ENCODE results near the gene GGCT.
"Not testable (repeated sequence)": the region's sequence is repeated elsewhere in the genome, so short reads cannot be mapped to it uniquely, and the experiment has no call there.

Gene GGCT

DNA sequence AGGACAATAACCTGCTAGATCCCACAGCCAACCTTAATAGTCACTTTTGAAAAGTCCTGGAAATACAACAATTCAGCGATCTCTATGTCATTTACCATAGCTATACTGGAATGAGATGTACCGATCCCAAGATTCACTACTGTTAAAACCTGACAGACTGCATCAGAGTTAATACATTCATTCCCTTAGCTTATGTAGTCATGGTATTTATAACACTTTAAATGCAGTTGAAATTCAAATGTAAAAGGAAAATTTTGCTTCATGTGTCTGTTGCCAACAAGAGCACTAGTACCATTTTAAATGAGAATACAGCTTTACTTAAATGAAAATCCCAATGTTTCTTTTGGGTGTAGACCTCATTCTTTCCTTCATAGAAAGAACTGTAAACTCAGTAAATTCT, 11.1 kb upstream of the GGCT start:
- no peak for DNase-seq (ENCODE audit: low read depth)

DNA sequence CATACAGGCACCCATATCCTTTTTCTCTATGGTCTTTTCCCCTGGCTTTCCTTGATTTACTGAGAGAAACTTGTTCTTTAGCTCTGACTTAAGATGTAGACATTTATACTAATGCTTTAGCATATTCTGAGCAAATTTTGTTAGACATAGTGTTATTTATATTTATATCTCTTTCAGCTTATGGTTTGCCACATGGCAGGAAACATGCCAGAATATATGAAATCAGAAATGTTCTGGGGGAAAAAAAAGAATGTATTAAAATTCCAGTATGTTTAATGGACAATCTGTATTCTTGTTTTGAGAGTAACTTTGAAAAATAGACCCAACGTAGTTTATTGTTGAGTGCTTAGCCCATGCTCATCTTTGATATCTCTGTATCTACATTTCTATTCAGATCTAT, 10.1 kb upstream of the GGCT start:
- no peak for DNase-seq (ENCODE audit: low read depth)

DNA sequence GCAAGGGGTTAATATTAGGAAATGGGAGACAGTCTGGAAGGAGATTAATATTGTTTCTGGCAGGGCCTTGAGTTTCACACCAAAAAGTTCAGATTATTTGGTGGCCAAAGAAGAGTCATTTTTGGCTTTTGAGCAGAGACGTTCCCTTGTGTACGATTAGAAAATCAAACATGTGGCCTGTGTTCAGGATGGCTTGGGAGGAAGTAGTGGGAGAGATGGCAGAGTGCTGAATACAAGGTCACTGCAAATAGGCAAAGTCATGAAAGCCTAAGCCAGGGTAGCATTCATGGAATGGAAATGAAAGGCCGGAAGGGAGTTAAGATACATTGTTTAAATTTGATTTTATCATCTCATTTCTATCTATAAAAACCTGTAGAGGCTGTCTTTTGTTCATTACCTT, 9.5 kb upstream of the GGCT start:
- no peak for DNase-seq (ENCODE audit: low read depth)

DNA sequence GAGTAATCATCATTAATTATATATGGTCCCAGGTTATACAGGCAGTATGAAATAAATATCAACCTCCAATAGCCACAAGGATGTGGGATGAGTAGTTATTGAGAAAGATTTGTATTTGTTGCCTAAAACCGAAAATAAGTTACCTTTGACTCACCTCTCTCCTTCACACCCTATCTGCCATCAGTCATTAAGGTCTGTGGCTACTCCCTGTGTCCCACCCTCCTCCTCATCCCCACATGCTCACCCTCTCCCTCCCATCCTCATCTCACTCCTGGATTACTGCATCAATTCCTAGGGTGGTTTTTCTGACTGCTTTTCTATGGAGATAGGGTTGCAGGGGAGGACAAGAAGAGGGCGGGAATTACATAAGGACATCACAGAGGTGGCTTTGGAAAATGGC, 9.1 kb upstream of the GGCT start:
- DNase-seq (ENCODE audit: low read depth), result no peak

DNA sequence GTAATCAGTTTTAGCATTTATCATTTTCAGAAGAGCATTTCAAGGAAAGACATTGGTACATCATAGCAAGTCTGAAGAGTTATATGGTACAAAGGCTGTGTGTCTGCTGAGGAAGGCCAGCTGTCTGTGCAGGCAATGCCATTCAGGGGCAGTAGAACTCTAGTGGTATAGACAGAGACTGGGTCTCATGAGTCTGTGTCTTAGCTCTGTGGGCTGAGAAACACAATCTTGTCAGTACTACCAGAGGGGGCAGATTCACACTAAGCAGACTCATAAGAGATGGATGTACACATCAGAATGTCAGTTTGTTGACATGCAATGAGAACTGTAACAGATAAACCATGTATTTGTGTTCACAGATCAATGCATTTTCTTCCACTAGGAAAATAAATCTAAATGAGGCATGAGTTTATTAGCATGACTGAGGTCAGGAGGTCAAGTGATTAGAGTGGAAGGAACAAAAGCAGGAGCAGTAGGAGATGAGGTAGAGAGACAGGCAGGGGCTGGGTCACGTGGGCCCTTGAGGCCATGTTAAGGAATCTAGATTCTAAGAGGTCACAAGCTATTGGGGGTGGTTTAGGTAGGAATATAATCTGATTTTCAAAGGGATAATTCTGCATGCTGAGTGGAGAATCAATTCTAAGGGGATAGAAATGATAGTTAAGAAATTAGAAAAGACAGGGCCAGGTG, 7.5 kb upstream of the GGCT start:
- DNase-seq (ENCODE audit: low read depth), result no peak

DNA sequence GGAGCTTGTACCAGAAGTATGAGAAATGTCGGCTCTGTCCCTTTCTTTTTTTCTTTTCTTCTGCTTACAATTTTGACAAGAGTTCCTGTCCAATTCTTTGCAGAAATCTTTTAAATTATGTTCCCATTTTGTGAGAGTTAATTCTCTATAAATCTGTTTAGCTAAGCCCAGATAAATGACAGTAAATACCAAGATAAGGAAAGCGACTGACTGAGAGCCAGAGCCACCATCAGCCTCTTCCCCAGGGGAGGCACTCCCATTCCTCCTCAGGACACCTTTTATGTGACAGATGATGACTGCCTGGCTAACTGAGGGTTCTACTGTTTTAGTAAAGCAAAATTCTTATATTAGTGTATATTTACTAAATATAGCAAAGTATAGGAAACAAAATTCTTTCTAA, 6.9 kb upstream of the GGCT start:
- no peak for DNase-seq (ENCODE audit: low read depth)

DNA sequence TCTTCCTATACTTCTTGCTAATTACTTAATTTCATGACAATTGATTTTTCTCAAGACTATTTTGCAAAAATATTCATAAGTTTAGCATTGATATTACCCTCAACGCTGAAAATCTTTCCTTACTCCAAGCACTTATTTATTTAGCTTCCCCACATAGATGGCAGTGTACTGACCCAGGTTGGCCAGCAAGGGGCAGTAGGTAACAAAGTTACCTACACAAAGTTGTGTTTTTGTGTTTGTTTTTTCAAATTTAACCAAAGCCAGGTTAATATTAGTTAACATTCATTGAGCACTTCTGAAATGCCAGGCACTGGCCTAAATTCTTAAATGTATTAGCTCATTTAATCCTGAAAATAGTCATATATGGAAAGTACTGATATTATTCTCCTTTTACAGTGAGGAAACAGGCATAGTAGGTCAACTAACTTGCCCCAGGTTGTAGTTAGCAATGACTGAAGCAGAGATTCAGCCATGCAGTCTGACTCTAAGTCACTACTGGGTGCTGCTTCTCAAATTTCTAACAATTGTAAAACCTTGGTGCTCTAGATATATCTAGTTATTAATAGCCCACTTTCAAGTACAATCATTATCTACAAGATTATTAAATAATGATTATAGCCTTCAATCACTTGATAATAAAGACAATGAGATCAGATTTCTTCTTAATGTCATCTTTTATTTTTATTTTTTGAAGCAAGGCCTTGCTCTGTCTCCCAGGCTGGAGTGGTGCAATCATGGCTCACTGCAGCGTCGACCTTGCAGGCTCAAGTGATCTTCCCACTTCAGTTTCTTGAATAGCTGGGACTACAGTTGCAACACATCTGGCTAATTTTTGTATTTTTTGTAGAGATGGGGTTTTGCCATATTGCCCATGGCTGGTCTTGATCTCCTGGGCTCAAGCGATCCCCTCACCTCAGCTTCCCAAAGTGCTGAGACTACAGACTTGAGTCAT, 5.8 kb upstream of the GGCT start:
- no peak for DNase-seq (ENCODE audit: low read depth)

DNA sequence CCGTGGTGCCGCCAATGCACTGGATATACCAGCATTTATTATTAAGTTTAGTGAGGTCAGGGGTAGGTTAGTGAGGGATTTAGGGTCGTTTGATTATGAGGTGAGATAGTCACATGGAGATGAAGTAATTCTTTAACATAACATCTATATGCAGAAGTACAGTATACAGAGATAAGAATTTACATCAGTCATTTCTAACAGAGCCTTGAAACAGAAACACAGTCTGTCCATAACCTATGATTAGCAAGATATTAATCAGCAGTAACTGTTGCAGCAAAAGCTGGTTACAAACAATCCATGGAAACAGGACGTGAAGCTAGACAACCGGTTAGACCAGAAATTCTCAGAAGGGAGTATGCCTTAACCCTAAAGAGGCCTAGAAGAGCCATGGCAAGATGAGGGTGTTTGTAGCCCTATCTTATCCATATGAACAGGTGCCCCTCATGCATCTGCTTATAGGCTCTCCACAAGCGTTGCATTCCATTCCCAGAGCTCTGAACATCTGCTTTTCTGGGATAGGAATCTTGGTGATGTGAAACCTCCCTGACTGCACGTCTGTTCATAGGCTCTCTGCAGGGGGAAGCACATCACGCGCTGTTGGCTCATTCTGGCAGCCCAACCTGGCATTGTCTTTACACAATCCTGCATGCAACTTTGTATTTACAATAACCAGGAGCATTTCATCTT, 4.7 kb upstream of the GGCT start:
- not testable (repeated sequence) for DNase-seq (ENCODE audit: low read depth)

DNA sequence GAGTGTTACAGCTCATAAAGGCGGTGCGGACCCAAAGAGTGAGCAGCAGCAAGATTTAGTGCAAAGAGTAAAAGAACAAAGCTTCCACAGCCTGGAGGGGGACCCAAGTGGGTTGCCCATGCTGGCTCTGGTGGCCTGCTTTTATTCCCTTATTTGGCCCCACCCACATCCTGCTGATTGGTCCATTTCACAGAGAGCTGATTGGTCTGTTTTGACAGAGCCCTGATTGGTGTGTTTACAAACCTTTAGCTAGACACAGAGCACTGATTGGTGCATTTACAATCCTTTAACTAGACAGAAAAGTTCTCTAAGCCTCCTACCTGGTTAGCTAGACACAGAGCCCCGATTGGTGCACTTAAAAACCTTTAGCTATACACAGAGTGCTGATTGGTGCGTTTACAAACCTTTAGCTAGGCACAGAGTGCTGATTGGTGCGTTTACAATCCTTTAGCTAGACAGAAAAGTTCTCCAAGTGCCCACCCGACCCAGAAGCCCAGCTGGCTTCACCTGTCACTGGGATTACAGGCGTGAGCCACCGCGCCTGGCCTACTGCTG, 2.8 kb upstream of the GGCT start:
- DNase-seq (ENCODE audit: low read depth), result not testable (repeated sequence)

DNA sequence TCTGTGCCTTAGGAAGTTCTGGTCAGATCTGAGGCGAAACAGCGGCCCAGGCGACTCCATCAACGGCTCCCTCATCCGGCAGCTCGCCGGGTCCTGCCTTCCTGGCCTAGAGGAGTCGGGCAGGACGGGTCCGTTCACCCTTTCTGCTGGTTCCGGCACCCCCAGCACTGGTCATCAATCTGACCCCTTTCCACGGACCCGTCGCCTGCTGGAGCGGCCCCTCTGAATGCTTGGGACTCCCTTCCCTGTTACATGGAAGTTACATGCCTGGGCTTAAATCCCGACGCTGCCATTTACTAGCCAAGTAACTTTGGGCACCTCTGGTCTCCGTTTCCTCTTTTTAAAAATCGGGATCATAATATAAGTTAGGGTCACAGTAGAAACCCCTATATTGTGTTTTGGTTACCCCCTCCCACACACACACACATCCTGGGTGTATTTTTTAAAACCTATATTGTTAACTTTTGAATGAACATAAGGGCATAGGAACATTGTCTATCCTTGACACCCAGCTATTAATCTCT, 607 bp upstream of the GGCT start:
- DNase-seq (ENCODE audit: low read depth), result no peak

DNA sequence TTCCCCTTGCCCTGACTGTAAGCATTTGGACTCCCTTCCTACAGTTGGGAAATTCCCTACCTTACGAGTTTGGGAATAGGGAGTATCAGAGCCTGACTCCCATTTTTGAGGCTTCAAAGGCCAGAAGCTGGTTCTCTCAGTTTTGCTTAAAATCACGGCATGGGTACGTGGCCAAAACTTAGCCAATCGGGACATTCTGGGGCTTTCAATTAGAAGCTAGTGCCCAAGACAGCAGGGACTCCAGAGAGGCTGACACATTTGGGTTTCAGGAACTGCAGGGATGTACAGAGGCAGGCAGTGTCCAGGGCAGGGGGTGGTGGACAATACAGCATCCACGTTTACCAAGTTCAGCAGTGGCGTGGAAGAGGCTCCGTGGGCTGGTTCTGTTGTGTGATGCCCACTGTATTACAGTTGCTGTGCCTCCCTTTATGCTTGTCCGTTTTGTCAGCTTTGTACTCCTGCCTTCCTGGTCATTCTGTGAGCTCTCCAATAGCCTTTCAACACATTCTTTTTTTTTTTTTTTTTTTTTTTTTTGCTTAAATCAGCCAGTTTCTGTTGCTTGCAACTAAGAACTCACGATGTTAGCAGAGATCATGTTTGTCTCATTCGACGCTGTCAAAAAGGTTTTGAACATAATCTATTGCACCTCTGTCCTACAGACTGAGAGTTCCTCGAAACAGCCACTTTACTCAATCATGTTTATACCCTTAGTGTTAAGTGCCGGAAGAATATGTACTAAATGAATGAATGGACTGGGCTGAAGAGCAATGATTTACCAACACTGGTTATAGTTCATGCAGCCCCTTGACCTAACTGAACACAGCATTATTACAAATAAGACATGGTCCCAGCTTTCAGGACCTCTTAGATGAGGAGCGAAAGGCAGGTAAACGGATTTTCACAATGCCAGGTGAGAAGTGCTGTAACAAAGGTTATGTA, 1.1 kb downstream of the GGCT start:
- DNase-seq (ENCODE audit: low read depth), result no peak

DNA sequence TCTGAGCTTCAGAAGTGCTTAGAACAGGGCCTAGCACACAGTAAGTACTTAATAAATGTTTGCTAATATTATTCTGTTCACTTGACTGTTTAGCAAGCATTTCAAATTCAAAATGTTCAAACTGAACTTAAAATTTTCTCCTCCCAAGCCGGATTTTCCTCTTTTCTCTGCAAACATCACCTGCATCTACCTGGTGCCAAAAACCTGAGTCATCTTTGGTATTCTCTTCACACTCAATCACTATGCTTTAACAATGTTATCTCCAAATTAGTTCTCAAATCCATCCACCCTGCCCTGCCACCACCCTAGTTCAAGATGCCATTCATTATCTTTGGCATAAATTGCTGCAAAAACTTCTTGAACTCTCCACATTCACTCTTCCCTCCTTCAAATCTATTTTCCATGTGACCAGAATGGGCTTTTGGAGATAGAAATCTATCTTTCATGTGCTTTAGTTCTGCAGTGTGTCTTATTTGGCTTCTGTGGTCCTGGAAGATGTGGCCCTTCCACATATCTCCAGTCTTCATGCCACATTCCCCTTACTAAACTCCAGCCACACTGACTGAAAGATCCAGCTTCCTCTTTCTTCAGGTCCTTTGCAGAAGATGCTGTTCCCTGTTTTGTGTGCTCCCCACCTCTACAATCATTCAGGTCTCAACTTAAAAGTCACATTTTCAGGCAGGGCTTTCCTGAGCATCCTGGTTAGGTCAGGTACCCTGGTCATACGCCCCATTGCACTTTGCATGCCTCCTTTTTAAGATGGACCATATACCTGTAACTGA, 2.0 kb downstream of the GGCT start:
- no peak for DNase-seq (ENCODE audit: low read depth)

DNA sequence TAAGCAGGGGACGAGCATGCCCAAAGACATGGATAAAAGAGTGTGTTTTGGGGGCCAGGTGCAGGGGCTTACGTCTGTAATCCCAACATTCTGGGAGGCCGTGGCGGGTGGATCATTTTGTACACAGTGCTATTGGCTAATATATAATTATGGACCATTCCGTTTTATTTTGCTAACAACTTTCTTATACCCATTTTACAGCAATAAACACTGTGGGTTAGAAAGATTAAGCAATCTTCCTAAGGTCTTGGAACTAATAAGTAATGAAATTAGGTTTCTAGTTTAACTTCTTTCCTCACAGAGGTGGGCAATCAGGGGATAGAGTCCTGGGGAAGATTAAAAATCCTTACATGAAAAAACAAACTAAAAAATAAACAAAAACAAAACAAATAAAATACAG, 3.4 kb downstream of the GGCT start:
- no peak for DNase-seq (ENCODE audit: low read depth)

DNA sequence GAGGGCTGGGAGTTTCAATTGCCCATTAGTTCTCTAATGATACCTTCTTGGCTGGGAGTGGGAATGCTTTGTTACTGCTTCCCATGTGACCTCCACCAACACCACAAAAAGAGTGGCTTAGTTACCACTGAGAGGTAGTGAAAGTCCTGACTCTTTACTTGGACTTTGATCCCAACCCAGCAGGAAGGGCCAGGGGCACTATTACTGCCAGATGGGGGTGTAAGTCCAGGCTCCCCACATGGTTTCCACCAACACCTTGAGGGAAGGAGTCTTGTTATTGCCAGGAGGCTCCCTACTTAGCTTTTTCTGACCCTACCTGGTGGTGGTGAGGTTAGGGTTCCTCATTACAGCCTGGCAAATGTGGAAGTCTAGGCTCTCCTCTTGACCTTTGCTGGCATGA, 11.4 kb downstream of the GGCT start:
- DNase-seq (ENCODE audit: low read depth), result no peak

DNA sequence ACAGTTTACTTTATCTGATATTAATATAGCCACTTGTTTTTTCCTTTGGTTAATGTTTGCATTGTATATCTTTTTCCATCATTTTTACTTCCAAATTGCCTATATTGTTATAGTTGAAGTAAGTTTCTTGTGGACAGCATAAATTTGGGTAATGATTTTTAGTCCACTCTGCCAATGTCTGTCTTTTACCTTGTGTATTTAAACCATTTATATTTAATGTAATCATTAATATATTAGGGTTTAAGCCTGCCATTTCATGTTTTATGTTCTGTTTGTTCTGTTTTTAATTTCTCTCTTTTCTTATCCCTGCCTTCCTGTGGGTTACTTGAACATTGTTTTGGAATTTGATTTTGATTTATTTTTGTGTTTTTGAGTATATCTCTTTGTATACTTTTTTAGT, 13.2 kb downstream of the GGCT start:
- DNase-seq (ENCODE audit: low read depth), result no peak

DNA sequence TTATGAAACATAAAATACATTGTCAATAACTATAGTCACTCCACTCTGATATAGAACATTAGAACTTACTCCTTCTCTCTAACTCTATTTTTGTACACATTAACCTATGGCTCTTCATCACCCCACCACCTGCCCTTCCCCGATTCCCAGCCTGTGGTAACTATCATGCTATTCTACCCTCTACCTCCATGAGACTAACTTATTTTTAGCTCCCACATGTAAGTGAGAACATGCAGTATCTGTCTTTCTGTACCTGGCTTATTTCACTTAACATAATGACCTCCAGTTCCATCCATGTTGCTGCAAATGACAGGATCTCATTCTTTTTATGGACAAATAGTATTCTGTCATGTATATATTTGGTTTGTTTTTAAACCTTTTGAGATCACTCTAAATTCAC, 17.3 kb downstream of the GGCT start:
- DNase-seq (ENCODE audit: low read depth), result no peak

DNA sequence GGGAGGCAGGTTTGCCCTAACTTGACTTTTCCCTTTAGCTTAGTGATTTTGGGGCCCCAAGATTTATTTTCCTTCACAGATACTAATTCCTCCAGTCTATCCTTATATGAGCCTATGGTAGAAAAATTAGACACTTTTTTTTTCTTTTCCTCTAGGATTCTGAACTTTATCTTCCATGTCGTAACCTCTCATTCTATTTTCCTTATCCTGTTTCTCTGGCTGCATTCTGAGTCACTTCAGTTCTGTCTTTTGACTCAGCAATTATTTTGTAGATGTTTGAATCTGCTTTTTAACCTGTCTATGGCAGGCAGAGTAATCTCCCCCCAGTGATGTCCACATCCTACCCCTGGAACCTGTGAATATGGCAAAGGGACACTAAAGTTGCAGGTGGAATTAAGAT, 19.0 kb downstream of the GGCT start:
- no peak for DNase-seq (ENCODE audit: low read depth)

DNA sequence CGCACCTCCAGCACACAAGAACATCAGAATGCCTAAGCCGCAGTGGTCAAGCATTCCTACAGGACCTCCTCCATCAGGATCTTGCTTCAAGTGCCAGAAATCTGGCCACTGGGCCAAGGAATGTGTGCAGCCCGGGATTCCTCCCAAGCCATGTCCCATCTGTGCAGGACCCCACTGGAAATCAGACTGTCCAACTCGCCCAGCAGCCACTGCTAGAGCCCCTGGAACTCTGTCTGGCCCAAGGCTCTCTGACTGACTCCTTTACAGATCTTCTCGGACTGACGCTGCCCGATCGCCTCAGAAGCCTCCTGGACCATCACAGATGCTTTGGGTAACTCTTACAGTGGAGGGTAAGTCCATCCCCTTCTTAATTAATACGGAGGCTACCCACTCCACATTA, 23.2 kb downstream of the GGCT start:
- DNase-seq (ENCODE audit: low read depth), result not testable (repeated sequence)

DNA sequence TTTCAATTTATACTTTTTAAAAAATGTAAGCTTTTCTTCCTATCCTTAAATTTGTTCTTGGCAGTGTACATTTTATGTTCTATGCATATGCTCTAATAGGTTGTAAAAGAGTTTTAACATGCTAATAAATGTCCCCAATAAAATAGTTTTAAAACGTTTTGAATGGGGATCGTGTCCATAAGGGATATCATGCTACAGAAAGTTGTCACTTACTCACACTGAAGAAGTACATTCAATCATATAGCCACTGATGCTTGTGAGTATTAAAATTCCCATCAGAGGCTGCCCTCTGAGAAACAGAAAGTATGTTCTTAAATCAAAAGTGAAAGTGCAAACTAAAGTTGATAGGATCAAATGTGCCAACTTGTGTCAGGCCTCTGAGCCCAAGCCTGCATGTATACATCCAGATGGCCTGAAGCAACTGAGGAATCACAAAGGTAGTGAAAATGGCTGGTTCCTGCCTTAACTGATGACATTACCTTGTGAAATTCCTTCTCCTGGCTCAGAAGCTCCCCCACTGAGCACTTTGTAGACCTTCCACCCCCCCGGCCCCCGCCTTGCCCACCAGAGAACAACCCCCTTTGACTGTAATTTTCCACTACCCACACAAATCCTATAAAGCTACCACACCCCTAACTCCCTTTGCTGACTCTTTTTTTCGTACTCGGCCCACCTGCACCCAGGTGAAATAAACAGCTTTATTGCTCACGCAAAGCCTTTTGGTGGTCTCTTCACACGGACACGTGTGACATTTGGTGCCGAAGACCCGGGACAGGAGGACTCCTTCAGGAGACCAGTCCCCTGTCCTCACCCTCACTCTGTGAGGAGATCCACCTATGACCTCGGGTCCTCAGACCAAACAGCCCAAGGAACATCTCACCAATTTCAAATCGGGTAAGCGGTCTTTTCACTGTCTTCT, 25.2 kb downstream of the GGCT start:
- DNase-seq (ENCODE audit: low read depth), result no peak

Data from non-pigmented ciliary epithelial cell (primary cell).